GM23338 (cell line): ENCODE data around the gene SLX4IP. TPM values are rescaled to one million over a fixed set of nuclear protein-coding genes. Genes with fewer than 3 reads are reported as not detected.

Experiments
- CREB1 ChIP-seq: fragments of 250-450 bp; sonication (Bioruptor Pico); IDR thresholded peaks from 2 replicates; pipeline ENCODE4 v1.5.0; 2020; ENCODE audit warnings: low read depth, mild to moderate bottlenecking, moderate library complexity
- EZH2phosphoT487 ChIP-seq: fragments of 200-600 bp; sonication (generic); IDR thresholded peaks from one replicate; pipeline ENCODE4 v1.8.1; 2018; ENCODE audit warnings: antibody characterized with exemption; ENCODE audit not compliant: unreplicated experiment
- POLR2AphosphoS5 ChIP-seq: IDR thresholded peaks from 2 replicates; pipeline ENCODE4 v1.6.1; 2016; ENCODE audit warnings: antibody characterized with exemption, low read depth
- ZNF114 ChIP-seq: fragments of 250-450 bp; sonication (Bioruptor Pico); IDR thresholded peaks from 2 replicates; pipeline ENCODE4 v1.5.0; 2020; ENCODE audit warnings: mild to moderate bottlenecking, moderate library complexity
- polyA plus RNA-seq: library from polyadenylated mRNA; unstranded; fragments of >200 nt; fragmentation: Nextera tagmentation; extraction: Ambion mirVana; gene quantifications from 2 replicates; pipeline ENCODE4 v1.2.1, GENCODE V29; 2016
- total RNA-seq: library from RNA; depleted of rRNA; stranded (reverse); fragments of >200 nt; shearing (Covaris generic); gene quantifications from 2 replicates; pipeline ENCODE4 v1.2.3, GENCODE V29; 2014
- TF ChIP-seq, protein P1 (sequence below): fragments of 250-450 bp; sonication (Bioruptor Pico); IDR thresholded peaks from 2 replicates; pipeline ENCODE4 v1.5.0; 2020; ENCODE audit warnings: mild to moderate bottlenecking, moderate library complexity
- TF ChIP-seq, protein P2 (sequence below): IDR thresholded peaks from one replicate; pipeline ENCODE4 v1.6.1; 2018; ENCODE audit warnings: antibody characterized with exemption; ENCODE audit not compliant: unreplicated experiment

The SLX4IP gene
- total and polyA plus RNA-seq, 2 experiments from 2014 or later: 9.1 to 9.8 TPM

DNA sequence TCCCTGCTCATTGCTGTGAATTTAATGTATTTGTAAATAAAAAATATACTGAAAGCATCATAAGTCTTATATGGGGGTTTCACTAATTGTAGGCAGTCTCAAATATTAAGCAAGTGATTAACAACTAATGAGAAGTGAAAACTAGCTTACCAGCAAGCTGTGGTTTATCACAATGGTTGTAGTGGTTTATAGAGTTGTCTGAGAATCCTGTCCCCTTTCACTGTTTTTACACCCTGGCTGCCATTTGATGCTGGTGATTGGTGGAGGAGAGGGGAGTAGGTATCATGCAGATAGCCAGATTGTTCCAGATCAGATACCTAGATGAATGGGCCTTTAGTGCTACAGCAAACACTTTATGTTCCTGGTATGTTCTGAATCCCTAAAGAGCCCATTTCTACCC lies 7.1 kb upstream of the SLX4IP start (continued):
- TF ChIP-seq, protein P1, sequence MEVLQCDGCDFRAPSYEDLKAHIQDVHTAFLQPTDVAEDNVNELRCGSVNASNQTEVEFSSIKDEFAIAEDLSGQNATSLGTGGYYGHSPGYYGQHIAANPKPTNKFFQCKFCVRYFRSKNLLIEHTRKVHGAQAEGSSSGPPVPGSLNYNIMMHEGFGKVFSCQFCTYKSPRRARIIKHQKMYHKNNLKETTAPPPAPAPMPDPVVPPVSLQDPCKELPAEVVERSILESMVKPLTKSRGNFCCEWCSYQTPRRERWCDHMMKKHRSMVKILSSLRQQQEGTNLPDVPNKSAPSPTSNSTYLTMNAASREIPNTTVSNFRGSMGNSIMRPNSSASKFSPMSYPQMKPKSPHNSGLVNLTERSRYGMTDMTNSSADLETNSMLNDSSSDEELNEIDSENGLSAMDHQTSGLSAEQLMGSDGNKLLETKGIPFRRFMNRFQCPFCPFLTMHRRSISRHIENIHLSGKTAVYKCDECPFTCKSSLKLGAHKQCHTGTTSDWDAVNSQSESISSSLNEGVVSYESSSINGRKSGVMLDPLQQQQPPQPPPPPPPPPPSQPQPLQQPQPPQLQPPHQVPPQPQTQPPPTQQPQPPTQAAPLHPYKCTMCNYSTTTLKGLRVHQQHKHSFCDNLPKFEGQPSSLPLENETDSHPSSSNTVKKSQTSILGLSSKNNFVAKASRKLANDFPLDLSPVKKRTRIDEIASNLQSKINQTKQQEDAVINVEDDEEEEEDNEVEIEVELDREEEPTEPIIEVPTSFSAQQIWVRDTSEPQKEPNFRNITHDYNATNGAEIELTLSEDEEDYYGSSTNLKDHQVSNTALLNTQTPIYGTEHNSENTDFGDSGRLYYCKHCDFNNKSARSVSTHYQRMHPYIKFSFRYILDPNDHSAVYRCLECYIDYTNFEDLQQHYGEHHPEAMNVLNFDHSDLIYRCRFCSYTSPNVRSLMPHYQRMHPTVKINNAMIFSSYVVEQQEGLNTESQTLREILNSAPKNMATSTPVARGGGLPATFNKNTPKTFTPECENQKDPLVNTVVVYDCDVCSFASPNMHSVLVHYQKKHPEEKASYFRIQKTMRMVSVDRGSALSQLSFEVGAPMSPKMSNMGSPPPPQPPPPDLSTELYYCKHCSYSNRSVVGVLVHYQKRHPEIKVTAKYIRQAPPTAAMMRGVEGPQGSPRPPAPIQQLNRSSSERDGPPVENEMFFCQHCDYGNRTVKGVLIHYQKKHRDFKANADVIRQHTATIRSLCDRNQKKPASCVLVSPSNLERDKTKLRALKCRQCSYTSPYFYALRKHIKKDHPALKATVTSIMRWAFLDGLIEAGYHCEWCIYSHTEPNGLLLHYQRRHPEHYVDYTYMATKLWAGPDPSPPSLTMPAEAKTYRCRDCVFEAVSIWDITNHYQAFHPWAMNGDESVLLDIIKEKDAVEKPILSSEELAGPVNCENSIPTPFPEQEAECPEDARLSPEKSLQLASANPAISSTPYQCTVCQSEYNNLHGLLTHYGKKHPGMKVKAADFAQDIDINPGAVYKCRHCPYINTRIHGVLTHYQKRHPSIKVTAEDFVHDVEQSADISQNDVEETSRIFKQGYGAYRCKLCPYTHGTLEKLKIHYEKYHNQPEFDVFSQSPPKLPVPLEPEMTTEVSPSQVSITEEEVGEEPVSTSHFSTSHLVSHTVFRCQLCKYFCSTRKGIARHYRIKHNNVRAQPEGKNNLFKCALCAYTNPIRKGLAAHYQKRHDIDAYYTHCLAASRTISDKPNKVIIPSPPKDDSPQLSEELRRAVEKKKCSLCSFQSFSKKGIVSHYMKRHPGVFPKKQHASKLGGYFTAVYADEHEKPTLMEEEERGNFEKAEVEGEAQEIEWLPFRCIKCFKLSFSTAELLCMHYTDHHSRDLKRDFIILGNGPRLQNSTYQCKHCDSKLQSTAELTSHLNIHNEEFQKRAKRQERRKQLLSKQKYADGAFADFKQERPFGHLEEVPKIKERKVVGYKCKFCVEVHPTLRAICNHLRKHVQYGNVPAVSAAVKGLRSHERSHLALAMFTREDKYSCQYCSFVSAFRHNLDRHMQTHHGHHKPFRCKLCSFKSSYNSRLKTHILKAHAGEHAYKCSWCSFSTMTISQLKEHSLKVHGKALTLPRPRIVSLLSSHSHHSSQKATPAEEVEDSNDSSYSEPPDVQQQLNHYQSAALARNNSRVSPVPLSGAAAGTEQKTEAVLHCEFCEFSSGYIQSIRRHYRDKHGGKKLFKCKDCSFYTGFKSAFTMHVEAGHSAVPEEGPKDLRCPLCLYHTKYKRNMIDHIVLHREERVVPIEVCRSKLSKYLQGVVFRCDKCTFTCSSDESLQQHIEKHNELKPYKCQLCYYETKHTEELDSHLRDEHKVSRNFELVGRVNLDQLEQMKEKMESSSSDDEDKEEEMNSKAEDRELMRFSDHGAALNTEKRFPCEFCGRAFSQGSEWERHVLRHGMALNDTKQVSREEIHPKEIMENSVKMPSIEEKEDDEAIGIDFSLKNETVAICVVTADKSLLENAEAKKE (CRISPR knock-in tag): no peak
- no peak for TF ChIP-seq ZNF114 (CRISPR knock-in tag)
- TF ChIP-seq, protein P2, sequence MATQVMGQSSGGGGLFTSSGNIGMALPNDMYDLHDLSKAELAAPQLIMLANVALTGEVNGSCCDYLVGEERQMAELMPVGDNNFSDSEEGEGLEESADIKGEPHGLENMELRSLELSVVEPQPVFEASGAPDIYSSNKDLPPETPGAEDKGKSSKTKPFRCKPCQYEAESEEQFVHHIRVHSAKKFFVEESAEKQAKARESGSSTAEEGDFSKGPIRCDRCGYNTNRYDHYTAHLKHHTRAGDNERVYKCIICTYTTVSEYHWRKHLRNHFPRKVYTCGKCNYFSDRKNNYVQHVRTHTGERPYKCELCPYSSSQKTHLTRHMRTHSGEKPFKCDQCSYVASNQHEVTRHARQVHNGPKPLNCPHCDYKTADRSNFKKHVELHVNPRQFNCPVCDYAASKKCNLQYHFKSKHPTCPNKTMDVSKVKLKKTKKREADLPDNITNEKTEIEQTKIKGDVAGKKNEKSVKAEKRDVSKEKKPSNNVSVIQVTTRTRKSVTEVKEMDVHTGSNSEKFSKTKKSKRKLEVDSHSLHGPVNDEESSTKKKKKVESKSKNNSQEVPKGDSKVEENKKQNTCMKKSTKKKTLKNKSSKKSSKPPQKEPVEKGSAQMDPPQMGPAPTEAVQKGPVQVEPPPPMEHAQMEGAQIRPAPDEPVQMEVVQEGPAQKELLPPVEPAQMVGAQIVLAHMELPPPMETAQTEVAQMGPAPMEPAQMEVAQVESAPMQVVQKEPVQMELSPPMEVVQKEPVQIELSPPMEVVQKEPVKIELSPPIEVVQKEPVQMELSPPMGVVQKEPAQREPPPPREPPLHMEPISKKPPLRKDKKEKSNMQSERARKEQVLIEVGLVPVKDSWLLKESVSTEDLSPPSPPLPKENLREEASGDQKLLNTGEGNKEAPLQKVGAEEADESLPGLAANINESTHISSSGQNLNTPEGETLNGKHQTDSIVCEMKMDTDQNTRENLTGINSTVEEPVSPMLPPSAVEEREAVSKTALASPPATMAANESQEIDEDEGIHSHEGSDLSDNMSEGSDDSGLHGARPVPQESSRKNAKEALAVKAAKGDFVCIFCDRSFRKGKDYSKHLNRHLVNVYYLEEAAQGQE: no peak
- TF ChIP-seq CREB1 (CRISPR knock-in tag): no peak
- no peak for TF ChIP-seq POLR2AphosphoS5
- TF ChIP-seq EZH2phosphoT487: no peak
